Ovary (tissue), 9 donors: ENCODE results near the gene WWC1. TPM values are rescaled to one million over a fixed set of nuclear protein-coding genes. Genes with fewer than 3 reads are reported as not detected.

ENCODE experiments used
- DNase-seq, 5 donors: peaks; one replicate each; pipeline ENCODE4 v3.0.0-alpha.2; 2019 to 2020
- H3K27ac ChIP-seq, 2 donors: fragments of 200-600 bp; one replicate each; pipeline versions ENCODE4 v1.5.1 to v1.8.0; 2019 to 2022
- H3K27me3 ChIP-seq: fragments of 200-600 bp; one replicate; pipeline ENCODE4 v1.8.0; 2022
- H3K36me3 ChIP-seq: fragments of 200-600 bp; sonication (generic); one replicate; pipeline ENCODE4 v1.5.1; 2019
- H3K4me1 ChIP-seq: one replicate; pipeline ENCODE4 v1.8.1; 2013; ENCODE audit warnings: mild to moderate bottlenecking, moderate library complexity; ENCODE audit not compliant: insufficient read depth
- H3K4me3 ChIP-seq: fragments of 200-600 bp; sonication (generic); one replicate; pipeline ENCODE4 v1.5.1; 2017
- H3K9me3 ChIP-seq, 2 donors: fragments of 200-600 bp in 1 of 2; sonication (generic) in 1 of 2; one replicate each; pipeline versions ENCODE4 v1.5.1 to v1.8.1; 2013 to 2019; ENCODE audit warnings: mild to moderate bottlenecking in 1 of 2, moderate library complexity in 1 of 2
- EP300 ChIP-seq: sonication (generic); formaldehyde crosslinking; IDR thresholded peaks from one replicate; pipeline ENCODE4 v1.6.1; 2017; ENCODE audit warnings: antibody characterized with exemption
- POLR2A ChIP-seq: fragments of 450-650 bp; IDR thresholded peaks from one replicate; pipeline ENCODE4 v1.6.1; 2017; ENCODE audit warnings: antibody characterized with exemption, mild to moderate bottlenecking, moderate library complexity
- WGBS, 3 donors: extraction: QIAGEN DNeasy Blood & Tissue Kit in 1 of 3; methylation state at CpG; one replicate each; pipeline versions ENCODE4 v1.1.5 to v1.1.7; 2013 to 2017; 5-methylcytosine and 5-hydroxymethylcytosine counted together
- intact Hi-C, 4 donors: fragments of 100-400 bp; cut with DNase I; formaldehyde crosslinking; loops; one replicate each; pipeline versions ENCODE4 v1.11.0 to v1.15.1; 2022 to 2023
- polyA plus RNA-seq, 2 donors: library from polyadenylated mRNA; stranded (reverse); fragments of 200-250 nt in 1 of 2; fragments of 350-450 nt in 1 of 2; fragmentation: Illumina TruSeq in 1 of 2; extraction: RNeasy Lipid Tissue Mini Kit (QIAGEN cat#74804) in 1 of 2; gene quantifications; one replicate each; pipeline ENCODE4 v1.2.3, GENCODE V29; 2013 to 2014
- total RNA-seq, 7 donors: library from RNA; depleted of rRNA in 2 of 7; stranded (reverse); fragments of >200 nt in 2 of 7; fragmentation: NEBNext Ultra II Directional in 3 of 7; extraction: Animal tissue kit (Norgen Biotek cat#: 25700) in 3 of 7; gene quantifications; one replicate each; pipeline versions ENCODE4 v1.1.0 to v1.2.4, GENCODE V29; 2016 to 2023
- TF ChIP-seq, protein P1 (sequence below), 3 donors: fragments of 450-650 bp in 2 of 3; fragments of 200-600 bp in 1 of 3; IDR thresholded peaks; one replicate each; pipeline versions ENCODE4 v1.5.1 to v1.8.0; 2016 to 2022; ENCODE audit warnings: antibody characterized with exemption in 3 of 3, mild to moderate bottlenecking in 1 of 3
- donor health status: DM: no; HTN: no; CAD: no; lungs with moderate emphysema.
- donor health status: DM: no; HTN: no; CAD: no.
- donor health status: Bipolar disorder and iron deficiency.
- donor health status: DM: yes; HTN: yes; CAD: no.
- donor health status: DM: no; HTN: no; CAD: no.
- donor health status: DM: yes; HTN: yes; CAD: no.

WWC1 gene
- total and polyA plus RNA-seq, 9 donors, result 0.58 to 60.3 (median 5.3) TPM

DNA sequence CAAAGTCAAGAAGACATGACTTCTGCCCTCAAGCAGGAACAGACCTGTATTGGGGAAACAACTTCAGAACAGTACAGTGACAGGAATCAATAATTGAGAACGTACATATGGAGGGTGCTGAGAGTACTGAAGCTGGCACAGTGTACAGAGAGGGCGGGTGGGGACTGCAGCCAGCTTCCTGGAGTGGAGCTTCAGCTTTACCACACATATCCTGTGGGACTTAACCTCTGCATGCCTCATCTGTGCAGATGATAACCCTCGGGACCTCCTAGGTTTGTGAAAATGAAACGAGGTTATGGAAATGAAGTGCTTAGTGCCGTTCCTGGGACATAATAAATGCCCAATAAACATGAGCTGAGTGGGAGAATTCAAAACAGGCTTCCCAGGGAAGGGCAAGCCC is 172.8 kb downstream of the WWC1 start:
- Histone ChIP-seq H3K36me3 (no peaks in the 10 kb centered on the region), H3K27me3 (no peaks in the 10 kb centered on the region), H3K4me1 (no peaks in the 10 kb centered on the region), H3K4me3 (no peak overlapping the region), H3K9me3 (no peaks in the 10 kb centered on the region), H3K27ac (no peak overlapping the region)
- WGBS, 3 donors, result 62 to 70% (median 69%) methylated on average over 5 of the region's 5 CpGs
- no peak for DNase-seq
- intact Hi-C loops, result no loop called here
- TF ChIP-seq, protein P1, sequence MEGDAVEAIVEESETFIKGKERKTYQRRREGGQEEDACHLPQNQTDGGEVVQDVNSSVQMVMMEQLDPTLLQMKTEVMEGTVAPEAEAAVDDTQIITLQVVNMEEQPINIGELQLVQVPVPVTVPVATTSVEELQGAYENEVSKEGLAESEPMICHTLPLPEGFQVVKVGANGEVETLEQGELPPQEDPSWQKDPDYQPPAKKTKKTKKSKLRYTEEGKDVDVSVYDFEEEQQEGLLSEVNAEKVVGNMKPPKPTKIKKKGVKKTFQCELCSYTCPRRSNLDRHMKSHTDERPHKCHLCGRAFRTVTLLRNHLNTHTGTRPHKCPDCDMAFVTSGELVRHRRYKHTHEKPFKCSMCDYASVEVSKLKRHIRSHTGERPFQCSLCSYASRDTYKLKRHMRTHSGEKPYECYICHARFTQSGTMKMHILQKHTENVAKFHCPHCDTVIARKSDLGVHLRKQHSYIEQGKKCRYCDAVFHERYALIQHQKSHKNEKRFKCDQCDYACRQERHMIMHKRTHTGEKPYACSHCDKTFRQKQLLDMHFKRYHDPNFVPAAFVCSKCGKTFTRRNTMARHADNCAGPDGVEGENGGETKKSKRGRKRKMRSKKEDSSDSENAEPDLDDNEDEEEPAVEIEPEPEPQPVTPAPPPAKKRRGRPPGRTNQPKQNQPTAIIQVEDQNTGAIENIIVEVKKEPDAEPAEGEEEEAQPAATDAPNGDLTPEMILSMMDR (IDR thresholded peaks at IDR 0.05), result no peak
- TF ChIP-seq EP300 (no peak), POLR2A (no peak)

DNA sequence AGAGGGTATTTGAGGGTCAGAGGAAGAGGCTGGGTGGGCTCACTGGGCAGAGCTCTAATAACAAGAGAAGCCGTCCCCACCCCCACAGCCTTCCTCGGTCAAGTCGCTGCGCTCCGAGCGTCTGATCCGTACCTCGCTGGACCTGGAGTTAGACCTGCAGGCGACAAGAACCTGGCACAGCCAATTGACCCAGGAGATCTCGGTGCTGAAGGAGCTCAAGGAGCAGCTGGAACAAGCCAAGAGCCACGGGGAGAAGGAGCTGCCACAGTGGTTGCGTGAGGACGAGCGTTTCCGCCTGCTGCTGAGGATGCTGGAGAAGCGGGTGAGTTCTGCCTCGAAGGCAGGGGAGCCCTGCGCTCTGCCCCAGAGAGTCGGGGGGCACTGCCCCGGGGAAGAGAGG is 173.2 kb downstream of the WWC1 start:
- no peaks in the 10 kb centered on the region for H3K36me3 ChIP-seq
- no peaks in the 10 kb centered on the region for H3K27me3 ChIP-seq
- intact Hi-C loops, result no loop called here
- DNase-seq, result no peak
- 93 to 98% (median 94%) methylated on average over 20 of the region's 20 CpGs for WGBS, 3 donors
- H3K9me3 ChIP-seq, result no peaks in the 10 kb centered on the region
- no peak overlapping the region for H3K27ac ChIP-seq
- H3K4me1 ChIP-seq, result no peaks in the 10 kb centered on the region
- no peak for TF ChIP-seq POLR2A
- TF ChIP-seq, protein P1 (IDR thresholded peaks at IDR 0.05), result no peak
- no peak for TF ChIP-seq EP300
- no peak overlapping the region for H3K4me3 ChIP-seq

DNA sequence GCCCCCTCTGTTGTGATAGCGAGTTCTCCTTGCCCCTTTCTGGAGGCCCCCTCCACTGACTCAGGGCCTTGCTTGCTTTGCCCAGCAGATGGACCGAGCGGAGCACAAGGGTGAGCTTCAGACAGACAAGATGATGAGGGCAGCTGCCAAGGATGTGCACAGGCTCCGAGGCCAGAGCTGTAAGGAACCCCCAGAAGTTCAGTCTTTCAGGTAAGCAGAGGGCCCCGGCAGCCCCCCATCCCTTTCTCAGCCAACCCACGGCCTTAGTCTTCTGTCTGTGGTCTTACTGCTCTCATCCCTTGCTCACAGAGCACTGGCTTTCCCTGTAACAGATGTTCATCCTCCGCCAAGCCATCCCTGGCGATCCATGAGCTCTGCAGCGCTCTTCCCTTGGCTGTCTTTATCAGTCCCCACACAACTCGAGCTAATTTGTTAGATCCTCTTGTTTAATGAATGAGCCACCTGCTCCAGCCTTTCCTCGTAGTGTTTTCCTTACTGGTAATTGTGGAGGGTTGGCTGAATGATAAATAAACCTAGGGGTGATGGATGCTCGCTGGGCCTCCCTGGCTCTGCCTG is 176.4 kb downstream of the WWC1 start:
- H3K36me3 ChIP-seq, result no peaks in the 10 kb centered on the region
- WGBS, 3 donors, result 80 to 82% (median 82%) methylated on average over 12 of the region's 12 CpGs
- intact Hi-C loops, result no loop called here
- no peak overlapping the region for H3K27ac ChIP-seq
- no peak overlapping the region for H3K4me3 ChIP-seq
- no peaks in the 10 kb centered on the region for H3K4me1 ChIP-seq
- no peak for DNase-seq
- no peaks in the 10 kb centered on the region for H3K27me3 ChIP-seq
- TF ChIP-seq POLR2A (no peak), EP300 (no peak)
- TF ChIP-seq, protein P1 (IDR thresholded peaks at IDR 0.05), result no peak
- H3K9me3 ChIP-seq, result no peaks in the 10 kb centered on the region

DNA sequence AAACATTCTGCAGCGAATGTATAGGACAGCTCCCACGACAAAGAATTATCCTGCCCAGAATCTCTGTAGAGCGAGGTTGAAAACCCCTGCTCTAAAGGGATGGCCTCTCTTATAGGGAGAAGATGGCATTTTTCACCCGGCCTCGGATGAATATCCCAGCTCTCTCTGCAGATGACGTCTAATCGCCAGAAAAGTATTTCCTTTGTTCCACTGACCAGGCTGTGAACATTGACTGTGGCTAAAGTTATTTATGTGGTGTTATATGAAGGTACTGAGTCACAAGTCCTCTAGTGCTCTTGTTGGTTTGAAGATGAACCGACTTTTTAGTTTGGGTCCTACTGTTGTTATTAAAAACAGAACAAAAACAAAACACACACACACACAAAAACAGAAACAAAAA is 177.4 kb downstream of the WWC1 start:
- Histone ChIP-seq H3K9me3 (no peaks in the 10 kb centered on the region), H3K36me3 (no peaks in the 10 kb centered on the region), H3K4me1 (no peaks in the 10 kb centered on the region), H3K27me3 (no peaks in the 10 kb centered on the region), H3K4me3 (no peak overlapping the region), H3K27ac (no peak overlapping the region)
- DNase-seq, result no peak
- intact Hi-C loops, result no loop called here
- no peak for TF ChIP-seq EP300
- TF ChIP-seq POLR2A, result no peak
- TF ChIP-seq, protein P1 (IDR thresholded peaks at IDR 0.05), result no peak
- 45 to 49% (median 47%) methylated on average over 8 of the region's 8 CpGs for WGBS, 3 donors
